Gastroesophageal sphincter (tissue), 4 donors: ENCODE results near the gene GTF2IRD1. TPM values are rescaled to one million over a fixed set of nuclear protein-coding genes. Genes with fewer than 3 reads are reported as not detected.
"Not testable (repeated sequence)": the region's sequence is repeated elsewhere in the genome, so short reads cannot be mapped to it uniquely, and the experiment has no call there.

Source experiments
- ATAC-seq: fragments of 150-250 bp; one replicate; pipeline ENCODE4 v1.9.1; 2016; ENCODE audit warnings: mild to moderate bottlenecking, moderate library complexity
- H3K27ac ChIP-seq, 4 donors: fragments of 200-600 bp; sonication (generic) in 3 of 4; 1 replicate in 3 of 4; 2 replicates in 1 of 4; pipeline ENCODE4 v1.5.1; 2016 to 2019
- H3K27me3 ChIP-seq: fragments of 200-600 bp; sonication (generic); one replicate; pipeline ENCODE4 v1.5.1; 2019
- H3K36me3 ChIP-seq, 2 donors: fragments of 200-600 bp; sonication (generic); one replicate each; pipeline ENCODE4 v1.5.1; 2019; ENCODE audit warnings: control low read depth in 1 of 2
- H3K4me1 ChIP-seq, 3 donors: fragments of 200-600 bp; sonication (generic); 1 replicate in 2 of 3; 2 replicates in 1 of 3; pipeline ENCODE4 v1.5.1; 2016 to 2019; ENCODE audit warnings: control low read depth in 2 of 3
- H3K4me3 ChIP-seq, 2 donors: fragments of 200-600 bp; sonication (generic); one replicate each; pipeline ENCODE4 v1.5.1; 2019; ENCODE audit warnings: mild to moderate bottlenecking in 1 of 2, moderate library complexity in 1 of 2
- H3K9me3 ChIP-seq, 3 donors: fragments of 200-600 bp; sonication (generic); one replicate each; pipeline ENCODE4 v1.5.1; 2017 to 2019; ENCODE audit warnings: control low read depth in 2 of 3
- CTCF ChIP-seq, 4 experiments: fragments of 200-600 bp in 2 of 4; fragments of 450-650 bp in 2 of 4; sonication (generic) in 1 of 4; IDR thresholded peaks; one replicate each; pipeline ENCODE4 v1.5.1; 2017 to 2019; ENCODE audit warnings: antibody characterized with exemption in 4 of 4, mild to moderate bottlenecking in 2 of 4, moderate library complexity in 2 of 4
- EP300 ChIP-seq: sonication (generic); formaldehyde crosslinking; IDR thresholded peaks from one replicate; pipeline ENCODE4 v1.6.1; 2017; ENCODE audit warnings: antibody characterized with exemption, mild to moderate bottlenecking
- POLR2A ChIP-seq, 2 donors: fragments of 450-650 bp; IDR thresholded peaks; one replicate each; pipeline ENCODE4 v1.6.1; 2017; ENCODE audit warnings: antibody characterized with exemption in 2 of 2, mild to moderate bottlenecking in 2 of 2, moderate library complexity in 1 of 2
- POLR2AphosphoS5 ChIP-seq: sonication (generic); formaldehyde crosslinking; IDR thresholded peaks from one replicate; pipeline ENCODE4 v1.6.1; 2017; ENCODE audit warnings: antibody characterized with exemption
- WGBS, 2 donors: methylation state at CpG; one replicate each; pipeline ENCODE4 v1.1.5; 2018; ENCODE audit warnings: low coverage in 1 of 2; 5-methylcytosine and 5-hydroxymethylcytosine counted together
- total RNA-seq, 4 donors: library from RNA; depleted of rRNA; stranded (reverse); fragments of >200 nt; gene quantifications; one replicate each; pipeline ENCODE4 v1.1.0, GENCODE V29; 2016

The GTF2IRD1 gene
- total RNA-seq, 4 donors from 2014 or later = 21.5 to 49.0 (median 28.2) TPM

- no peak overlapping the region for H3K27ac ChIP-seq
- 89% methylated on average over 2 to 5 of the region's 7 CpGs for WGBS, 2 donors
- H3K27me3 ChIP-seq = no peaks in the 10 kb centered on the region
- no peak for TF ChIP-seq POLR2AphosphoS5
- TF ChIP-seq EP300 = no peak
- no peak for TF ChIP-seq CTCF (IDR thresholded peaks at IDR 0.05)
- TF ChIP-seq POLR2A (IDR thresholded peaks at IDR 0.05) = no peak
- no peak overlapping the region for H3K4me3 ChIP-seq
- no peaks in the 10 kb centered on the region for H3K9me3 ChIP-seq
- peaks cover 0 to 74% of the 10 kb centered on the region in 2 donors for H3K36me3 ChIP-seq
- H3K4me1 ChIP-seq = no peaks in the 10 kb centered on the region
- no peak for ATAC-seq
Measured at GRCh38 chr7:74554178-74554577, 100.5 kb downstream of the GTF2IRD1 start.

GRCh38 chr7:74560086-74560719, 106.5 kb downstream of the GTF2IRD1 start:
- TF ChIP-seq EP300 (no peak), CTCF (IDR thresholded peaks at IDR 0.05) (no peak), POLR2AphosphoS5 (no peak), POLR2A (IDR thresholded peaks at IDR 0.05) (no peak)
- no peak overlapping the region for H3K4me3 ChIP-seq
- H3K36me3 ChIP-seq = peaks cover 0 to 92% of the 10 kb centered on the region in 2 donors
- no peak for ATAC-seq
- WGBS, 2 donors = 83 to 90% methylated on average over 2 to 3 of the region's 5 CpGs
- H3K9me3 ChIP-seq = no peaks in the 10 kb centered on the region
- H3K27ac ChIP-seq = no peak overlapping the region
- no peaks in the 10 kb centered on the region for H3K4me1 ChIP-seq
- H3K27me3 ChIP-seq = no peaks in the 10 kb centered on the region

- no peak for ATAC-seq
Measured at GRCh38 chr7:74561898-74562613, 108.3 kb downstream of the GTF2IRD1 start.

GRCh38 chr7:74563639-74564038, 109.9 kb downstream of the GTF2IRD1 start:
- not testable (repeated sequence) for H3K27me3 ChIP-seq, H3K27ac ChIP-seq, H3K9me3 ChIP-seq, H3K4me1 ChIP-seq, ATAC-seq, H3K4me3 ChIP-seq
- peaks cover 0 to 65% of the 10 kb centered on the region in 2 donors for H3K36me3 ChIP-seq
- WGBS, 2 donors = 90 to 92% methylated on average over 5 to 6 of the region's 6 CpGs

More at GRCh38 chr7:74561898-74562613, 108.3 kb downstream of the GTF2IRD1 start:
- Histone ChIP-seq H3K4me3 (no peak overlapping the region), H3K27ac (no peak overlapping the region), H3K9me3 (no peaks in the 10 kb centered on the region), H3K27me3 (no peaks in the 10 kb centered on the region), H3K4me1 (no peaks in the 10 kb centered on the region), H3K36me3 (peaks cover 0 to 79% of the 10 kb centered on the region in 2 donors)
- TF ChIP-seq POLR2A (IDR thresholded peaks at IDR 0.05) (no peak), CTCF (IDR thresholded peaks at IDR 0.05) (no peak), EP300 (no peak), POLR2AphosphoS5 (no peak)
- WGBS, 2 donors = 95 to 96% methylated on average over 4 to 5 of the region's 12 CpGs

- H3K9me3 ChIP-seq = no peaks in the 10 kb centered on the region
- H3K4me1 ChIP-seq = no peaks in the 10 kb centered on the region
- no peak for ATAC-seq
- no peak overlapping the region for H3K27ac ChIP-seq
- no peak overlapping the region for H3K4me3 ChIP-seq
- H3K27me3 ChIP-seq = no peaks in the 10 kb centered on the region
- TF ChIP-seq CTCF (IDR thresholded peaks at IDR 0.05) (no peak), POLR2AphosphoS5 (no peak), POLR2A (IDR thresholded peaks at IDR 0.05) (no peak), EP300 (no peak)
- WGBS, 2 donors = 71 to 80% methylated on average over 2 of the region's 2 CpGs
- peaks cover 0 to 47% of the 10 kb centered on the region in 2 donors for H3K36me3 ChIP-seq
Measured at GRCh38 chr7:74567318-74567668, 113.6 kb downstream of the GTF2IRD1 start.
